Measurements from ENCODE around the gene FILIP1L. TPM values are rescaled to one million over a fixed set of nuclear protein-coding genes. Genes with fewer than 3 reads are reported as not detected.

Gene FILIP1L
- total RNA-seq, 1 experiment from 2014 or later = 0.07 TPM

DNA sequence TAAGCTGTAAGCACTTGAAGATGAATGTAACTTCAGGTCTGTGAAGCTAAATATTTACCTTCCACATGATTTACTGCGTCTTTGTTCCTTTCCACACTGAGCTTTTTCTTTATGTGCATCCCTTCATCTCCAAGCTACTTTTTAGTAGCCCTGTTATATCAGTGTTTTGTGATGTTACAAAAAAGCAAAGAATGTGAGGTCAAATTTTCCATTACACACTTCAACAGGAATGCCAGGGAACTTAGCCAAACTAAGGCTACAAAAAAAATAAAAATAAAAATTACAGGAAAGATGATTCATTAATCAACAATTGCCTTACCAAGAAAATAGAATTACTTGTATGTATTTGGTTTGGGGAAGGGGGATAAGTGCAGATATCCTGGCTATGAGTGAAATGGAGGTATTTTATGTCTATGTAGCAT lies 73.0 kb downstream of the FILIP1L start:
- no peak overlapping the region for H2BK12ac ChIP-seq (ENCODE audit: insufficient read length, low read depth, low read length)
- no peak overlapping the region for H2BK120ac ChIP-seq (ENCODE audit: low read depth, low read length, poor library complexity, severe bottlenecking)
- no peak overlapping the region for H4K5ac ChIP-seq (ENCODE audit: insufficient read length, low read depth, low read length)
- no peak overlapping the region for H2BK15ac ChIP-seq (ENCODE audit: low read depth, low read length)
- no peak overlapping the region for H3K4me2 ChIP-seq (ENCODE audit: insufficient read depth, insufficient read length, low read length)
- DNase-seq = no peak
- no peak overlapping the region for H4K8ac ChIP-seq (replicated peaks; ENCODE audit: insufficient read length, low read depth, low read length)
- H3K9ac ChIP-seq (ENCODE audit: extremely low read depth, insufficient read length, low read length) = no peak overlapping the region
- TF ChIP-seq, protein P1, sequence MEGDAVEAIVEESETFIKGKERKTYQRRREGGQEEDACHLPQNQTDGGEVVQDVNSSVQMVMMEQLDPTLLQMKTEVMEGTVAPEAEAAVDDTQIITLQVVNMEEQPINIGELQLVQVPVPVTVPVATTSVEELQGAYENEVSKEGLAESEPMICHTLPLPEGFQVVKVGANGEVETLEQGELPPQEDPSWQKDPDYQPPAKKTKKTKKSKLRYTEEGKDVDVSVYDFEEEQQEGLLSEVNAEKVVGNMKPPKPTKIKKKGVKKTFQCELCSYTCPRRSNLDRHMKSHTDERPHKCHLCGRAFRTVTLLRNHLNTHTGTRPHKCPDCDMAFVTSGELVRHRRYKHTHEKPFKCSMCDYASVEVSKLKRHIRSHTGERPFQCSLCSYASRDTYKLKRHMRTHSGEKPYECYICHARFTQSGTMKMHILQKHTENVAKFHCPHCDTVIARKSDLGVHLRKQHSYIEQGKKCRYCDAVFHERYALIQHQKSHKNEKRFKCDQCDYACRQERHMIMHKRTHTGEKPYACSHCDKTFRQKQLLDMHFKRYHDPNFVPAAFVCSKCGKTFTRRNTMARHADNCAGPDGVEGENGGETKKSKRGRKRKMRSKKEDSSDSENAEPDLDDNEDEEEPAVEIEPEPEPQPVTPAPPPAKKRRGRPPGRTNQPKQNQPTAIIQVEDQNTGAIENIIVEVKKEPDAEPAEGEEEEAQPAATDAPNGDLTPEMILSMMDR (conservative IDR thresholded peaks at IDR 0.05) = no peak
- no peak overlapping the region for H3K14ac ChIP-seq (ENCODE audit: insufficient read depth, low read length)
- no peaks in the 10 kb centered on the region for H3K23me2 ChIP-seq (ENCODE audit: insufficient read length, low read depth, low read length, poor library complexity, severe bottlenecking)
- Mint-ChIP-seq H3K27ac (0 out of 7 replicates have a peak overlapping the region, but pooled peaks of 1 of the 3 experiments have one; percentile 25), H3K27me3 (ENCODE audit: low read depth) (no peaks in the 10 kb centered on the region), H3K9me3 (no peaks in the 10 kb centered on the region), H3K4me3 (no peak overlapping the region), H3K36me3 (ENCODE audit: insufficient read depth in 1 of 3, low read depth in 3 of 3) (no peaks in the 10 kb centered on the region), H3K4me1 (peaks cover 15 to 16% of the 10 kb centered on the region in 2 experiments)
- H3K4me1 ChIP-seq (ENCODE audit: insufficient read depth, low read length) = peaks cover 2% of the 10 kb centered on the region; the same call in 1 of the 2 replicates
- H2BK20ac ChIP-seq (ENCODE audit: low read depth, low read length, poor library complexity, severe bottlenecking) = no peak overlapping the region
- no peak overlapping the region for H3K27ac ChIP-seq (ENCODE audit: insufficient read length, low read depth, low read length)
- H3K9me3 ChIP-seq (ENCODE audit: control insufficient read depth, low read depth, low read length) = no peaks in the 10 kb centered on the region
- H3K23ac ChIP-seq (ENCODE audit: insufficient read length, low read depth, low read length) = no peak overlapping the region
- no peaks in the 10 kb centered on the region for H3K27me3 ChIP-seq (ENCODE audit: insufficient read depth, low read length)
- H2BK5ac ChIP-seq (ENCODE audit: insufficient read length, low read length) = no peak overlapping the region
- H3K4ac ChIP-seq (ENCODE audit: low read depth, low read length) = no peak overlapping the region
- H3K79me1 ChIP-seq (ENCODE audit: insufficient read depth, low read depth, low read length, poor library complexity, severe bottlenecking) = no peaks in the 10 kb centered on the region
- no peak overlapping the region for H2AK5ac ChIP-seq (ENCODE audit: insufficient read length, low read length)
- no peak overlapping the region for H2AFZ ChIP-seq (ENCODE audit: low read length)
- no peak overlapping the region for H3K18ac ChIP-seq (ENCODE audit: insufficient read length, low read depth, low read length)
- H3K79me2 ChIP-seq (ENCODE audit: insufficient read depth, low read length) = no peaks in the 10 kb centered on the region
- H4K20me1 ChIP-seq (ENCODE audit: control insufficient read depth, insufficient read depth, insufficient read length) = no peaks in the 10 kb centered on the region
- H3K56ac ChIP-seq (ENCODE audit: insufficient read length, low read depth, low read length) = no peak overlapping the region
- H4K91ac ChIP-seq (ENCODE audit: insufficient read length, low read depth, low read length) = no peak overlapping the region
- WGBS (ENCODE audit: extremely low coverage, insufficient read length, low lambda C conversion rate) = no CpG with 5 or more reads among the region's 1 CpG
- no peak overlapping the region for H3T11ph ChIP-seq (ENCODE audit: low read length)
